Measurements from ENCODE around the gene FRYL. TPM values are rescaled to one million over a fixed set of nuclear protein-coding genes. Genes with fewer than 3 reads are reported as not detected.
A peak's percentile ranks its signal among the peaks of the same experiment; 100 is the strongest.
"Not testable (repeated sequence)": the region's sequence is repeated elsewhere in the genome, so short reads cannot be mapped to it uniquely, and the experiment has no call there.

Gene FRYL
- polyA plus RNA-seq, 3 donors, result 10.8 to 15.8 (median 14.4) TPM

GRCh38 chr4:48718818-48719465 is 61.1 kb downstream of the FRYL start:
- H3K4me3 Mint-ChIP-seq, result no peak overlapping the region
- Histone ChIP-seq H2AFZ (ENCODE audit: insufficient read depth, low read depth, low read length, poor library complexity, severe bottlenecking) (no peak overlapping the region), H4K20me1 (ENCODE audit: insufficient read depth, low read length) (peaks cover 64% of the 10 kb centered on the region), H3K79me2 (ENCODE audit: insufficient read depth, low read length) (peaks cover 71% of the 10 kb centered on the region), H3K36me3 (replicated peaks in 1 of 2; ENCODE audit: control insufficient read depth in 1 of 2, insufficient read depth in 2 of 2, low read length in 2 of 2) (no peaks in the 10 kb centered on the region), H3K9ac (ENCODE audit: insufficient read depth, low read length, poor library complexity, severe bottlenecking) (no peak overlapping the region), H3K27me3 (ENCODE audit: control insufficient read depth in 2 of 2, insufficient read depth in 2 of 2, low read length in 2 of 2) (no peaks in the 10 kb centered on the region), H3K4me1 (ENCODE audit: control insufficient read depth in 1 of 2, insufficient read depth in 2 of 2, low read length in 2 of 2) (no peaks in the 10 kb centered on the region), H3K27ac (ENCODE audit: low read depth in 1 of 2, low read length in 2 of 2) (no peak overlapping the region), H3K4me2 (replicated peaks; ENCODE audit: extremely low read depth, low read length, poor library complexity, severe bottlenecking) (no peak overlapping the region), H3K4me3 (replicated peaks in 1 of 3; ENCODE audit: low read depth in 2 of 3, low read length in 3 of 3) (no peak overlapping the region), H3K9me3 (replicated peaks in 1 of 2; ENCODE audit: control insufficient read depth in 1 of 2, insufficient read depth in 1 of 2, low read length in 2 of 2) (no peaks in the 10 kb centered on the region)
- DNase-seq, result no peak
- peaks cover 18% of the 10 kb centered on the region for H3K4me1 Mint-ChIP-seq
- intact Hi-C loops (cut with micrococcal nuclease), result no loop called here
- TF ChIP-seq CTCF (IDR thresholded peaks at IDR 0.05), result no peak
- H3K9me3 Mint-ChIP-seq, result peaks cover 0 to 9% (median 5%) of the 10 kb centered on the region in 7 donors
- H3K27ac Mint-ChIP-seq, result peak overlapping the region in 3 of 7 donors; percentile 1 to 5 (median 2)
- 94% methylated on average over 2 of the region's 5 CpGs for WGBS (ENCODE audit: insufficient coverage)
- no peaks in the 10 kb centered on the region for H3K27me3 Mint-ChIP-seq (ENCODE audit: low read depth in 3 of 3)
- H3K36me3 Mint-ChIP-seq, result peaks cover 2 to 6% of the 10 kb centered on the region in 2 donors

- H3K36me3 ChIP-seq (replicated peaks in 1 of 2; ENCODE audit: control insufficient read depth in 1 of 2, insufficient read depth in 2 of 2, low read length in 2 of 2); H3K9me3 ChIP-seq (replicated peaks in 1 of 2; ENCODE audit: control insufficient read depth in 1 of 2, insufficient read depth in 1 of 2, low read length in 2 of 2); DNase-seq; H3K4me2 ChIP-seq (replicated peaks; ENCODE audit: extremely low read depth, low read length, poor library complexity, severe bottlenecking); H3K27ac Mint-ChIP-seq; H3K27ac ChIP-seq (ENCODE audit: low read depth in 1 of 2, low read length in 2 of 2); H3K4me3 ChIP-seq (replicated peaks in 1 of 3; ENCODE audit: low read depth in 2 of 3, low read length in 3 of 3); H3K27me3 ChIP-seq (ENCODE audit: control insufficient read depth in 2 of 2, insufficient read depth in 2 of 2, low read length in 2 of 2); H3K4me3 Mint-ChIP-seq; H3K27me3 Mint-ChIP-seq (ENCODE audit: low read depth in 3 of 3); H3K4me1 ChIP-seq (ENCODE audit: control insufficient read depth in 1 of 2, insufficient read depth in 2 of 2, low read length in 2 of 2); intact Hi-C loops (cut with micrococcal nuclease); H3K4me1 Mint-ChIP-seq; H3K9ac ChIP-seq (ENCODE audit: insufficient read depth, low read length, poor library complexity, severe bottlenecking); H2AFZ ChIP-seq (ENCODE audit: insufficient read depth, low read depth, low read length, poor library complexity, severe bottlenecking): not testable (repeated sequence)
- WGBS (ENCODE audit: insufficient coverage), result no CpG with 5 or more reads among the region's 5 CpGs
- Mint-ChIP-seq H3K36me3 (peaks cover 2 to 12% of the 10 kb centered on the region in 2 donors), H3K9me3 (peaks cover 5 to 16% (median 10%) of the 10 kb centered on the region in 7 donors)
- peaks cover 51% of the 10 kb centered on the region for H3K79me2 ChIP-seq (ENCODE audit: insufficient read depth, low read length)
- H4K20me1 ChIP-seq (ENCODE audit: insufficient read depth, low read length), result peaks cover 41% of the 10 kb centered on the region
Measured at GRCh38 chr4:48716285-48716684, 63.8 kb downstream of the FRYL start.

Data from CD14-positive monocyte (primary cell).